Fibroblast of villous mesenchyme (primary cell): Measurements from ENCODE around the gene FMNL2. TPM values are rescaled to one million over a fixed set of nuclear protein-coding genes. Genes with fewer than 3 reads are reported as not detected.

Experiments used
- DNase-seq: peaks from one replicate; pipeline ENCODE4 v3.0.0-alpha.2; 2010; ENCODE audit warnings: low read depth
- H3K4me3 ChIP-seq: 2 replicates; pipeline ENCODE4 v1.5.1; 2011; ENCODE audit warnings: low read depth, mild to moderate bottlenecking, low read length
- small RNA-seq: library from RNA; depleted of rRNA; stranded (forward); fragments of <200 nt; gene quantifications from one replicate; pipeline ENCODE3, GENCODE V24; 2012
- total RNA-seq: library from RNA; depleted of rRNA; stranded (reverse); fragments of >200 nt; gene quantifications from 2 replicates; pipeline ENCODE4 v1.2.3, GENCODE V29; 2012
- TF ChIP-seq, protein P1 (sequence below): IDR thresholded peaks from 2 replicates; pipeline ENCODE4 v1.5.1; 2012; ENCODE audit warnings: low read depth, mild to moderate bottlenecking, low read length; ENCODE audit not compliant: insufficient read depth

Gene FMNL2
- total RNA-seq, 1 donor: 17.3 TPM

DNA sequence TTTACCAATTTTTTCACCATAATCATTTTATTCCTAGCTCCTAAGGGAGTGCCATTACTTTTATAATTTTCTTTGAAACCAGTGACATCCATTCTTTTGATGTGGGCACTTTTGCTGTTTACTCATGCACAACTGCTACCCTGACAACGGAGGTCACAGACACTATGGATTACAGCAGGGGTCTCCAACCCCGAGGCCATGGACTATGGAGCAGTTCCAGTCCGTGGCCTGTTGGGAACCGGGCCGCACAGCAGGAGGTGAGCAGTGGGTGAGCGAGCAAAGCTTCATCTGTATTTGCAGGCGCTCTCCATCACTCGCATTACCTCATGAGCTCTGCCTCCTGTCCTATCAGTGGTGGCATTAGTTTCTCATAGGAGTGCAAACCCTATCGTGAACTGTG is 347.7 kb downstream of the FMNL2 start:
- H3K4me3 ChIP-seq: no peak overlapping the region
- no peak for DNase-seq
- TF ChIP-seq, protein P1, sequence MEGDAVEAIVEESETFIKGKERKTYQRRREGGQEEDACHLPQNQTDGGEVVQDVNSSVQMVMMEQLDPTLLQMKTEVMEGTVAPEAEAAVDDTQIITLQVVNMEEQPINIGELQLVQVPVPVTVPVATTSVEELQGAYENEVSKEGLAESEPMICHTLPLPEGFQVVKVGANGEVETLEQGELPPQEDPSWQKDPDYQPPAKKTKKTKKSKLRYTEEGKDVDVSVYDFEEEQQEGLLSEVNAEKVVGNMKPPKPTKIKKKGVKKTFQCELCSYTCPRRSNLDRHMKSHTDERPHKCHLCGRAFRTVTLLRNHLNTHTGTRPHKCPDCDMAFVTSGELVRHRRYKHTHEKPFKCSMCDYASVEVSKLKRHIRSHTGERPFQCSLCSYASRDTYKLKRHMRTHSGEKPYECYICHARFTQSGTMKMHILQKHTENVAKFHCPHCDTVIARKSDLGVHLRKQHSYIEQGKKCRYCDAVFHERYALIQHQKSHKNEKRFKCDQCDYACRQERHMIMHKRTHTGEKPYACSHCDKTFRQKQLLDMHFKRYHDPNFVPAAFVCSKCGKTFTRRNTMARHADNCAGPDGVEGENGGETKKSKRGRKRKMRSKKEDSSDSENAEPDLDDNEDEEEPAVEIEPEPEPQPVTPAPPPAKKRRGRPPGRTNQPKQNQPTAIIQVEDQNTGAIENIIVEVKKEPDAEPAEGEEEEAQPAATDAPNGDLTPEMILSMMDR: no peak

DNA sequence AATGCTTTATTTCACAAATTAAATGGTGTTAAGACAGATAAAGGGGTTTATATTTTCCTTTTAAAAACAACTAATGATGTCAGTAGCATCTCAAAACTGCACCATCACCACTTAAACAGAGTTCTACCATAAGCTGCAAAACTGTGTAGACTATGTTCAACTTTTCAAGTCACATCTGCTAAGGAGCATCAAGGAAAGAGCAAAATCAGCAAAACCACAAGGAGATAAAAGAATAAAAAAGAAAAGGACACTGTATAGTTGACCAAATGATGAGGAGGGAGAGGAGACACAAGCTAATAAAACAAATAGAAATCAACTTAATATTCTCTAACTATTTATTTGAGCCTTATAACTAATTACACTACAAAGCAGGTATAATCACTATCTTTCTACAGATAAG is 348.4 kb downstream of the FMNL2 start:
- DNase-seq: no peak
- H3K4me3 ChIP-seq: no peak overlapping the region
- TF ChIP-seq, protein P1: no peak

DNA sequence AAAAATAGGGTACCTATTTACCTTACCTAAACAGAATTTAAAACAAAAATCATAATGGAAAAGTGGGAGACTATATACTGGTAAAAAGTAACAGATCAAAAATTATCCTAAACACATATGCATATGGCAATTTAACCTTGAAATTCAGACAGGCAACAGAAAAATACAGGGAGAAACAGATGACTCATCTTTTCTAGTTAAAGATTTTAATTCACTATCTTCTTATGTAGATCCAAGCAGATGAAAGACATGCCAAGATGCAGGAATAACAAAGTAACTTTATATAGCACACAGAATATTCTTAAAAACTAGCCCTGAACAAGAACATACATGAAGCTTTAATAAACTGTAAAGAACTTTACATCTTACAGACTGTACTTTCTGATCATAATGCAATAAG is 351.3 kb downstream of the FMNL2 start:
- no peak for DNase-seq
- H3K4me3 ChIP-seq: no peak overlapping the region
- TF ChIP-seq, protein P1: no peak

DNA sequence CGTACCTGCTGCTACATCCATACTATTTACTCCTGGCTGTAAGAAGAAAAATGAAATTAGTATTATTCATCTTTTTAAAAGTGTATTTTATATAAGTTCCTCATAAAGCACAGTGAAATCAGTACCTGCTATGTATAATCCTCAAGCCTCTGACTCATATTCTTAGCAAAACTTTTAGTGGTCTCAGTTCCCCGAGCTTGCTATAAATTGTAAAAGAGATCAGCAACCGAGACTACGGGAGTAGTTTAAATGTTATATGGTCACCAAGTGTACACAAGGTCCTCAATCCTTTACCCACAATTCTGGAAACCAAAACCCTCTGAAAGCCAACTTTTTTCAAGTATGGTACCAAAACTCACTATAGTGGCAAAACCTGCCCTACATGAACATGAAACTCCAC is 358.1 kb downstream of the FMNL2 start:
- DNase-seq: no peak
- TF ChIP-seq, protein P1: no peak
- H3K4me3 ChIP-seq: no peak overlapping the region

DNA sequence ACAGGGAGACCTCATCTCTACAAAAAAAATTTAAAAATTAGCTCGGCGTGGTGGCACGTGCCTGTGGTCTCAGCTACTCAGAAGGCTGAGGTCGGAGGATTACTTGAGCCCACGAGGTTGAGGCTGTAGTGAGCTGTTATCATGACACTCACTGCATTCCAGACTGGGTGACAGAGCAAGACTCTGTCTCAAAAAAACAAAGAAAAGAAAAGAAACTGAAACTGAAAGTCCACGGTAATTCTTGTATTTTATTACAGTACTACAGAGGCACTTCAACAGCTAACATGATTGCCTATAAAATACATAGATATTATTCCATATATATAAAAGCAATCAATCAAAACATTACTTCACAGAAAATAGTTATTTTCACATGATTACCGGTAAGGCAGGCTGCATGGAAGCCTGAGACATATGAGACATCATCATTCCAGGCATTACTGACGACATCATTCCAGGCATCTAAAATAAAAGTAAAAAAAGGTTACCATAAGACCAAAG is 359.2 kb downstream of the FMNL2 start:
- peak; percentile 83 for DNase-seq
- peak overlapping the region; percentile 54 for H3K4me3 ChIP-seq

DNA sequence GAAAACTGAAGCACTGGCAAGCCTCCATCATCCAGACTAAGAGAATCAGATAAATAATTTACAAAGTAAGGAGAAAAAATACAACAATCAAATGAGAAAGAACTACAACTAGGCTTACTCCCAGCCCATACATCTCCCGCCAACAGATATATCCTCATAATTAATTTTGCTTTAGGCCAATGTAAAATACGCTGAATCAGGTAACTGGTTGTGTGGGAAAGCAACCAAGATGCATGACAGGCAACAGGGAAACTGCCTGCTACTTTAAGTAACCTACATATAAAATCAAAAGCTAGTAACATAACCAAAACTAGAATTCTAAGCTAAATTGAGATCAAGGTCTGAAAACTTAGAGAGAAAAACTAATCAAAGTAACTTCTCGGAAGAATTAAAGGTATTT is 360.8 kb downstream of the FMNL2 start:
- TF ChIP-seq, protein P1: no peak
- no peak overlapping the region for H3K4me3 ChIP-seq
- DNase-seq: no peak

More for the DNA sequence above, 359.2 kb downstream of the FMNL2 start:
- TF ChIP-seq, protein P1: no peak

DNA sequence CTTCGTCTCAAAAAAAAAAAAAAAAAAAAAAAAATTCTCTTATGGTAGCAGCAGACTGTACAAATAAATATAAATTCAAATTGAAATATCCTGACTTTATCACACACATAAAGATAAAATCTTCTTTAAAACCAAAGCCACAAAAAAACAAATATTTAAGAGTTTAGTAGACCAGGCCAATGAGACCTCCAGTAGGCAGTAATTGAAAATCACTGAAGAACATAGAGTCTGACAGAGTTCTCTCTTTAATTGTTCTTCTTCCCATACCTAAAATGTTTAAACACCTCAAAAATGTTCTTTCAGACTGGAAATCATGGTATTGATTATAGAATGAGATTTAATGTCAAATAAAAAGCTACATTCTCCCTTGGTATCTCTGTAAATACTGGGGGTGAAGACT is 361.5 kb downstream of the FMNL2 start:
- DNase-seq: peak; percentile 29
- H3K4me3 ChIP-seq: no peak overlapping the region
- TF ChIP-seq, protein P1: no peak

Small RNA genes within 50 kb of the gene (small RNA-seq; reads per million reads assigned to genes)
- not detected for gene AC012443.1

Other genes starting within 250 kb of the FMNL2 start
- gene CACNB4, start 236.1 kb upstream of the FMNL2 start, total RNA-seq: 0.32 and 0.43 TPM in 2 replicates
- gene STAM2, start 159.4 kb upstream of the FMNL2 start, total RNA-seq: 37.7 and 51.4 TPM in 2 replicates